ENCODE data around the gene METAP1D.

METAP1D gene

GRCh38 chr2:172091761-172092566 lies 92.2 kb downstream of the METAP1D start:
- DNase-seq (ENCODE audit: low read depth in 2 of 2) = no peak

- DNase-seq (ENCODE audit: low read depth in 2 of 2) = no peak
Observed at GRCh38 chr2:172092716-172093415, 93.1 kb downstream of the METAP1D start.

GRCh38 chr2:172093416-172094293 lies 93.9 kb downstream of the METAP1D start:
- DNase-seq (ENCODE audit: low read depth in 2 of 2) = no peak

- DNase-seq (ENCODE audit: low read depth in 2 of 2) = no peak
Observed at GRCh38 chr2:172094294-172095145, 94.8 kb downstream of the METAP1D start.

GRCh38 chr2:172095146-172095904 lies 95.6 kb downstream of the METAP1D start:
- peak in 1 of 2 donors; percentile 52 for DNase-seq (ENCODE audit: low read depth in 2 of 2)

GRCh38 chr2:172095905-172096625 lies 96.3 kb downstream of the METAP1D start:
- no peak for DNase-seq (ENCODE audit: low read depth in 2 of 2)

DNA sequence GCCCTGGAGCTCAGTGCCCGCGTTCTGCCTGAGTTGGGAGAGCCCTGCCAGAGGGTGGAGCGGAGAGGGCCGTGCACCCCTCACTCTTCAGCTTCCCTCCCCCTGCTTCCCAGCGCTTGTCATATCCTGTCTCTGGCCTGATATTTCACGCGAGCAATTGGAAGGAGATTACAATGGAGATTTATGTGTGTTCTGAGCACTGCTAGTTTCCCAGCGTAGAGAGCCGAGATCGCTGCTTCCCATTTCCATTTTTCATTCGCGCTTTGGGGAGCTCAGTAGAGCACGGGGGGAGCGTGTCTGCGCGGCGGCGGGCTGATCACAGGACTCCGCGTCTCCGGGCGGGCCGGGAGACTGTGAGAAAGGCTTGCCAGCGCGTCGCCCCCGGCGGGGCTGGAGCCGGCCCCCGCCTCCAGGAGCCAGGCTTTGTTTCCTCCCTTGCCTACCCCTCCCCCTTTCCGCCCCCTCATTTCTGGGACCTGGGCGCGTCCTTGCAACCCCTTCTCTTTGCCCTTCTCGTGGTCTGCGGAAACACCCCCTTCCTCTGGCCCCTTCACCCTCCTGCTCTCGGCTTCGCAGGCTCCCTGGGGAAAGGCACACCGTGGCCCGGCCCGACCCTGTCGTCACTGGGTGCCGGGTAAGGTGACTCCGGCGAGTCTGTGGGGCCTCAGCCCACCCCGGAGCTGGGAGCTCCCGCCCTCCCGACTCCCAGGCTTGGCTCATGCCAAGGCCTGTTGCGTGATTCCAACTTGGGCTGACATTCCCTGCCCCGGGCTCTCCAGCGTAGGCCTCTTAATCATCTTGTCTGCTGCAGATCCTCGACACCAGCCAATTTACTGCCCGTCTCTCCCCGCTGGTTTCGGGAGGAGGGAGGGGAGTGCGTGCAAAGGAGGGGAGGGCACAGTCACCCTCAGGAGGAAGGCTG lies 97.1 kb downstream of the METAP1D start:
- DNase-seq (ENCODE audit: low read depth in 2 of 2) = no peak

DNA sequence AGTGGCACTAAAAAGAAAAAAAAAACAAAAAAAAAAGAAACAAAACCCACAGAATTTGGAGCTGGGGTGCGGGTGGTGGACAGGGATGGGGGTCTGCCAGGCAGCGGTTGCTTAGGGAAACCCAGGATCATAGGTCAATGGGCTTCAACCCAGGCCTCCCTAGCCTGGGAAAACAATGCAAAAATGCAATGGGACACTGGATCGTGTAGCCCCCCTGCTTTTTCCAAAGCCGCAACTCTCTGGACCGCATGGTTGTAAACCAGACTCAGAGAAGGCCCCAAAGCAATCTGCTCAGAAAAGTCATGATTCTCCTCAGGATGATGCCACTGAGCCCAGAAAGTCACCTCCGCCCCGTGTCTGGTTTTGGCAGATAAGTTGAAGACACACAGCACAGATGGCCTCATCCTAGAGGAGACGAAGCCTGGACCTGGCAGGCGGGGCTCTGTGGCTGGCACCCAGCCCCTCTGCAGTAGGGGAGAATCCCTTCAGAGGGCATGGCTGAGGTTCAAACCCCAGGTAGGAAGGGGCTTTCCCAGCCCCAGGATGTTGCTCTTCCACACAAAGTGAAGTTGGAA lies 97.9 kb downstream of the METAP1D start:
- DNase-seq (ENCODE audit: low read depth in 2 of 2) = no peak

DNA sequence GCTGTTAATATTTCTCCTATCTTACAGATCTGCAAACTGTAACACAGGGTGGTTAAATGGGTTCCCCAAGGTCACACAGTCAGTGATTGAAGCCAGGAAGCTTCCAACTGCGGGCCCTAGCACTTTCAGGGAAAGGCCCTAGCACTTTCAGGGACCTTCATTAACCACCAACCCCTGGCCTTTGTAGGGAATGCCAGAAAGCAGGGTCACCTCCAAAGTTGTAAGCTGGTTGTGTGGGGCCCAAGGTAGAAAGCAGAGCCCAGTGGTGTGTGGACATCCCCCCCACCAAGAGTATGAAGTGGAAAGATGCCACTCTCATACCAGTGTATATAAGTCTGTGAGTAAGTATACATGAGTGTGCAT lies 98.5 kb downstream of the METAP1D start:
- no peak for DNase-seq (ENCODE audit: low read depth in 2 of 2)

- DNase-seq (ENCODE audit: low read depth in 2 of 2) = peak in 1 of 2 donors; percentile 49
Observed at GRCh38 chr2:172098650-172099471, 99.1 kb downstream of the METAP1D start.

- DNase-seq (ENCODE audit: low read depth in 2 of 2) = no peak
Observed at GRCh38 chr2:172099472-172100079, 99.8 kb downstream of the METAP1D start.

- no peak for DNase-seq (ENCODE audit: low read depth in 2 of 2)
Observed at GRCh38 chr2:172100080-172100934, 100.6 kb downstream of the METAP1D start.

GRCh38 chr2:172100935-172101820 lies 101.4 kb downstream of the METAP1D start:
- no peak for DNase-seq (ENCODE audit: low read depth in 2 of 2)

- DNase-seq (ENCODE audit: low read depth in 2 of 2) = no peak
Observed at GRCh38 chr2:172101821-172102390, 102.2 kb downstream of the METAP1D start.
